Activated naive CD4-positive, alpha-beta T cell treated with Interleukin-2 at 50 U/mL for 16 hours (primary cell): ENCODE measurements around the gene PATE3.

Source experiments
- DNase-seq: peaks from one replicate; pipeline ENCODE4 v3.0.0-alpha.2; 2020

The PATE3 gene, protein sequence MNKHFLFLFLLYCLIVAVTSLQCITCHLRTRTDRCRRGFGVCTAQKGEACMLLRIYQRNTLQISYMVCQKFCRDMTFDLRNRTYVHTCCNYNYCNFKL

DNA sequence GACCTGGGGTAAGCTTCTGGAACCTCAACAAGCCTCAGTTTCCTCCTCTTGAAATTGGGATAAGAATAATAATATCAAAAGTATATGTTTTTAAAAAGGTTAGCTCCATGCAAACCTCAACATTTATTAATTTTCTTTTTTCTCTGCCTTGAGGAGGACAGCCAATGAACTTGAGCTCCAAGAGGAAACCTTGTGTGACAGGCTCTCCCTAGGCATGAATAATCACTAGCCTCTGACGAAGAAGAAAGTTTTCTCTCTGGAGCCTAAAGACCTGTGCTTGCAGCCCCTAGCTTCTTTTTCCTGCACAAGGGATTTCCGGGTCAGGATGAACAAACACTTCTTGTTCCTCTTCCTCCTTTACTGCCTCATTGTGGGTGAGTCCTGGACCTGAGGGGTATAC lies at the start of gene PATE3:
Gene PATE3 (plus strand): TSS at position 301 of the 400 bp plus-strand sequence. CDS start 25 bp downstream, at position 326.
- DNase-seq, result no peak

DNA sequence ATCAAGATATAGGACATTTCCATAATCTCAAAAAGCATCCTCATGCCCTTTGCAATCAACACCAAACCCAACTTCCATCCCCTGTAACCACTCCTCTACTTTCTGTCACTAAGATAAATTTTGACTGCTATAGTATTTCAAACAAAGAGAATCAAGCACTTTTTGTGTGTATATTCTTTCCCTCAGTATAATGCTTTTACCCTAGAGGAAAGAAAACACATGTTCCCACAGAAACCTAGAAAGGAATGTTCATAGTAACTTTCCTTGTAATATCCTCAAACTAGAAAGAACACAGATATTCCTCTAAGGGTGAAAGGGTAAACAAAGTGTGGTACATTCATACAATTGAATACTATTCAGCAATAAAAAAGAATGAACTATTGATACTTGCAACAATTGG lies 47.3 kb upstream of the PATE3 start:
- DNase-seq, result no peak

DNA sequence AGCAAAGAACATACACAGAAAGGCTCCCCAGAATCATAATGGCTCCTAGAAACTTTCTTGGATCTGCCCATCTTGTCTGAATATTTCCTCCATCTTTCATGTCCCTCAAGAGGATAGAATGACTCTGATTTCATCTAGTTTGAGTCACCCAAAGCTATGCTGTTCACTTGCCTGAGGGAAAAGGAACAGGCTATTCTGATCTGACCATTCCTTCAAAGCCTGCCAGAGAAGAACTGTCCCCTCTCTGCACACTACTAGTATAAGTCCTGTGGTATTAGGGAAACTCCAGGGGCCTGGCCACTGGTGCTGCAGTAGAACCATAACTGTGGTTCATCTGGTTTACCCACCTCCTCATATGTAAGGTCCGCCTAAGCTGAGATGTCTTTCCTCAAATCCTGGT lies 44.2 kb upstream of the PATE3 start:
- no peak for DNase-seq

DNA sequence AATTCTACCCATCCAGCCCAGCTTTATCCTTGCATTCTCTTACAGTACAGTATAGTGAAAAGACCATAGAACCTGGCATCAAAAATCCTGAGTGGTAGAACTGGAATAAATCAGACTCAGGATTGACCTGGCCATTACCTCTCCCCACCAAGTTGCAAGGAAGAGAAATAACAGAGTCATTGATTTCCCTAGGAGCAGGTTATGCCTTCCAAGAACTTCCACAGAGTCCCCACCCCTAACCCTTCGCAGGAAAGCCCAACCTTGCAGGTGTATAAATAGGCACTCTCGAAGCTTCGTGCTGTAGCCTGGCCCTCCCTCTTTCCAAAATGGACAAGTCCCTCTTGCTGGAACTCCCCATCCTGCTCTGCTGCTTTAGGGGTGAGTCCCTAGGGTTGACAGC lies 41.9 kb upstream of the PATE3 start, which contains the start of gene PATE1:
Gene PATE1 (plus strand): TSS at position 301 of the 400 bp plus-strand sequence. CDS start 26 bp downstream, at position 327.
- no peak for DNase-seq

DNA sequence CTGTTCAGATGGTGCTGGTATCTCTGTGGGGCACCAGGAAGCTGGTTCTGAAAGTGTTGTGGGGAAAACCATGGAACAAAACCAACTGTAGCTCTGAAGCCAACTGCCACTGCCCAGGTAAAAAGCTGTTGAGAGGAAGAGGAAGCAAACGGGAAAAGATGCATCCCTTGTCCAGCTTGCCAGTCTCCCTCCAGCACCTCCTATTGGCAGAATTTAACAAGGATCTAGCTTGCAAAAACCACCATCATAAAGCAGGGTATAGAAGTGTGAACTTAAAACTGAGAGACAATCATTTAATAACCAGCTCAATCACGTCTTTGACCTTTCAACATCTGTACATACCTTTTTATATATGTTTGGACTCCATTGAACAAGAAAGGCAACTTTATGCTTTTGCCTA lies 37.3 kb upstream of the PATE3 start:
- DNase-seq, result no peak

DNA sequence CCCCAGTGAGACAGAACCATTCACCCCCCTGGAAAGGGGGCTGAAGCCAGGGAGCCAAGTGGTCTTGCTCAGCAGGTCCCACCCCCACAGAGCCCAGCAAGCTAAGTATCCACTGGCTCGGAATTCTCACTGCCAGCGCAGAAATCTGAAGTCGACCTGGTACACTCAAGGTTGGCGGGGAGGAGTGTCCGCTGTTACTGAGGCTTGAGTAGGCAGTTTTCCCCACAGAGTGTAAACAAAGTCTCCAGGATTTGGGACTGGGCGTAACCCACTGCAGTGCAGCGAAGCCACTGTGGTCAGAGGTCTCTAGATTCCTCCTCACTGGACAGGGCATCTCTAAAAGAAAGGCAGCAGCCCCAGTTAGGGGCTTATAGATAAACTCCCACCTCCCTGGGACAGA lies 31.9 kb upstream of the PATE3 start:
- DNase-seq, result no peak

DNA sequence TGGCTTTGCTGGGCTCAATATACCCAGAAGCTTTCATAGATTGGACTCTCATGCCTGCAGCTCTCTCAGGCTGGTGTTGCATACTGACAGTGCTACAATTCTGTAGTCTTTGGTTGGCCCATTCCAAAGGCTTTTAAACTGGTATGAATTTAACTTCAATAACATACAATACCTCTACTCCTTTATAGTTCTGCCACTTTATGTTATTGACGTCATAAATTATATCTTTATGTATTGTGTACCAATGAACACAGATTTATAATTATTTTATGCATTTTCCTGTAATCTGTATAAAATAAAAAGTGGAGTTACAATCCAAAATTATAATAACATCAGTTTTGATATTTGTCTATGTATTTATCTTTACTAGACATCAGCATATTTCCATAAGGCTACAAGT lies 25.5 kb upstream of the PATE3 start:
- no peak for DNase-seq

DNA sequence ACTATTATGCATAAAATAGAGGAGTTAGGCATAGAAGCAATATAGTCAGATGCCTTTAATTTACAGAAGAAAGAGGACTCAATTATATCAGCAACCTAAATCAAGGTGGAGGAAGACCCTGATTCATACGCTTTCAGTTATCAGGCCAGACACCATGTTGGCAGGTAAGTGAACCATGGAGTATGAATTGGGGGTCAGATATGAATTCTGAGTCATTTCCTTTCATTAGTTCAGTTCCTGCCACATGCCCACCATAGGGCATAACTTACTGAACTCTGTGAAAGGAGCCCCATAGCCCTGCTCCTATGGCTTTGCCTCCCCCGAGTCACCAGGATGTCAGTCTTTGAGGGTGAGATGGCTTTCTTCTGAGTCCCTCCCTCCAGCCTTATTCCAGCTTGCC lies 24.4 kb upstream of the PATE3 start:
- no peak for DNase-seq

DNA sequence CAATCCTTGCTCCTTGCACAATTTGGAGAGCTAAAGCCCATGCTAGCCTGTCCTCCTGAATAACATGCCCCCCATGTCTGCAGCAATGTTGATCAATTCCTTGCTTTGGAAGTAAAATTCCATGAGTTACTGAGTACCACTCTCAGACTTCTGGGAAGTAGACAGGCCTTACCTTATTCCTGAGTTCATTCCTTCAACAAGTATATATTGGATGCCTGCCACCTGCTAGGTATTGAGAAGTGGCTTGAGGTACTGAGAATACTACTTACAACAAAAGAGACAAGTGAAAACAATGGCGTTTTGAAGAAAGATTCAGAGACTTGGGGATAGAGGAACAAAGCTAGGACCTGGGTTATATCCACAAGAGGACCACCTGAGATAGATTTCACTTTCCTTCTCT lies 21.7 kb upstream of the PATE3 start:
- DNase-seq, result no peak

DNA sequence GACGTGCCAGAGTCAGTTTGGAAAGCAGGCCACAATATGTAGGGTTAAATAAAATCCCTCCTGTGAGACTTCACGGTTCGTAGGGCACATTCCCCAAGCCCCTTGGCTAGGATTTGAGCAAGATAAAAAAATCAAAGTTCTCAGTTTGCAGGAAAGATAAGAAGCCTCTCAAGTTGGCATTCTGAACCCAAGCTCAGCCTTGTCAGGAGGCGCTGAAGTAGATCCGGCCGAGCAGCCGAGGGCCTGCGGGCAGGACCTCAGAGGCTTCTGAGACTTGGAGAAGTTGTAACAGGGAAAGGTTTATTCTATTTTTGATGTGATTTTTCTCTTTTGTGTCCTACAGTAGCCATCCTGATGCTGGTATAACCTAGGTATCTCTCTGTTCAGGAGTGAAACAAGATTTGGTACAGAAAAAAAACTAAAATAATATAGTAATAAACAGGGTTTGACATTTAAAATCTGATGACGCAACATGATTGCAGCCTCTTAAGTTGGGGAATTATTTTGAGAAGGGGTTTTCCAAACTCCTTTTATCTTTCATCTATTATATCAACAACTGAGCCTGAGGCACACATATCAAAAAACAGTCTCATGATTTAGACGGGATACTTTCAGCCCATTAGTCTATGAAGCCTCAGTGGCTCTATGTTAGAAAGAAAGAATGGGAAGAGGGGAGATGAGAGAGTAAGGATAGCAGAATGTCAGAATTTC lies 19.4 kb upstream of the PATE3 start:
- no peak for DNase-seq

DNA sequence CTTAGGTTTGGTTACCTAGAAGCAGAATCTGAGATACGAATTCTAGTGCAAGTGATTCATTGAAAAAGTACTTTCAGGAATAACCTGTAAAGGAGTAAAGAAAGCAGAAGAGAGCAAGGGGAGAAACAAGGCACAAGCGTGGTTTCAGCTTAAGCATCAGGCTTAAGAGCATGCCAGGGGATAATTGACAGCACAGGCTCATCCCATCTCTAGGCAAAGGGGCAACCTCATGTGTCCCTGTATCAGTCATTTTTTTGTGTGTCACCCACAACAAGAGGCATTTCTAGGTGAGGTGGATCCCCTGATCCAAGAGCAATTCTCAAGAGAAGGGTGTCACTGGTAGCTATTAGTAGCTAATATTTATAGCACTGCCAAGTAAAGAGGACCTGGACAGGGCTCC lies 17.3 kb upstream of the PATE3 start:
- DNase-seq, result no peak

DNA sequence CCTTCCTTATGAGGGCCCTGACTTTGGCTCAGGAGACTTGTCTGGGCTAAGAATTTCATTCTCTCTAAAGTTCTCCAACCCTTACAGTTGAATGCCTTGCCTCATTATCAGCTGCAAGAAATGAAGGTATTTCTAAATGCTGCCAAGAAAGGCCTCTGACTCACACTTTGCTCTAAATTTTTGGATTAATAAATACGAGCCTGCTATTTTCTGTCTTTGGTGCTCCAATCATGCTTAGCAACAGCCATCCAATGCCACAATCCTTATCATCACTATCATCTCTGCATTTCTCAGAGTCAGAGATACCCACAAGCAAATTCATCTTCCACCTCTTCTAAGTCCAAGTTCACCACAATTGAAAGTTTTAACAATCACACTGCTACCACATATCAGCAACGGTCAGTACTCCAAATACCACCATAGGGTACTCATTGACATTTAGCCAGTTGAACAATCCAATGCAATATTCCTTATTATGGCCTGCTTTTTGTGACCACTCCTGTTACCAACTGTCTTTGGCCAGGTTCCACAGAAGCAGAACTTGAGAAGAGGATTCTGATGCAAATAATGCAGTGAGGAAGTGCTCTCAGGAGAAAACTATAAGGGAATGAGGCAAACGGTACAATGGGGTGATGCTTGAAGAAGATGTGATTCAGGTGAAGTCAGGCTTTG lies 15.0 kb upstream of the PATE3 start:
- DNase-seq, result no peak

DNA sequence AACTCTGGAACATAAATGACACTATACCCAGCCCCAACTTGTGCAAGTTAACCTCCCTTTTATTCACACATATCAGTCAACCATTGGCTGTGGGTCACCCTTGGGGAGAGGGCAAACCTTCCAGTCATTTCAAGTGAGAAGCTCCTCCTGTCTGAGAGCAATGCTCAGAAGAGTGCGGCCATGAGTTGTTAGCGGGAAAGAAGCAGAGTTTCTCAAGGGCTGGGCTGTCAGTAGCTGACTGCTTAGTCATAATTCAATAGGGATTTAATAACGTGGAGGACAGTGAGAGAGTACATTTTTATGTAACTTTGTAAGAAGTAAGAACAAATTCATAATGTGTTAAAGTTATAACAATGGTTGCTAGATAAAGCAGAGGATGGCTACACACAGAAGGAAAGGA lies 14.4 kb upstream of the PATE3 start:
- DNase-seq, result no peak

DNA sequence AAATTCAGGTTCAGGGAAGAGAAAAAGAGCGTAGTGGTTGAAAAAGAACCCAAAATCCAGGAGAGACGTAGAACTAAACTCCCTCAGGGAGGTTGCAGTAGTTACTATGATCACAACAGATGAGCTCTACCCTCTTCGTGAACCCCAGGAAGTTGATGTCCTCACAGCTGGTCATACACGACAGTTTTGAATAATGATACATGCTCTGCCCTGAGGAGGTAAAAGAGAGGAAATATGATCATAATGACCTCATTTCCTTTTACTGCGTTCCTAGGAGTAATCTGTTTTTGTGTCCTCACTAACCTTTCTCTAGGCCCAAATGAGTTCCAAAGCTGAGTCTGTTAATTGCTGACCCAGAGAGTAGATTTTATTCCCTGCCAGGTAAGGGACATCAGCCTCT lies 10.6 kb upstream of the PATE3 start:
- no peak for DNase-seq

DNA sequence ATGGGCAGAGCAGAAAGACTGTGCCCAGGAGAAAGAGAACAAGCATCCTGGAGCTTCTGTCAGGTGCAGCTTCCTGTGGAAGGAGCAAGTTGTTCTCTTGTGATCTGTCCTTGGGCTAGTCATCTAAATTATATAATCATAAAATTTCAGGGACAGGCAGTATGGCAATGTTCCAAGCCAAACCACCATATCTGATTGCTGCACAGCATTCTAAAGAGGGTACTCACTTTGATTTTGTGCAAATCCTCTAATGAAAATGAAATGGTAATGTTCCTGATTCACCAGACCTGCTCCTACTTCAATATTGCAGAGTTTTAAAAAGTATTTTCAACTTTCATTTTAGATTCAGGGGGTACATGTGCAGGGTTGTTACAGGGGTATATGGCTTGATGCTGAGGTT lies 9.2 kb upstream of the PATE3 start, which contains the start of gene PATE2:
Gene PATE2 (minus strand): TSS at position 101 of the 400 bp plus-strand sequence. CDS start 55 bp downstream, at position 46.
- DNase-seq, result no peak

DNA sequence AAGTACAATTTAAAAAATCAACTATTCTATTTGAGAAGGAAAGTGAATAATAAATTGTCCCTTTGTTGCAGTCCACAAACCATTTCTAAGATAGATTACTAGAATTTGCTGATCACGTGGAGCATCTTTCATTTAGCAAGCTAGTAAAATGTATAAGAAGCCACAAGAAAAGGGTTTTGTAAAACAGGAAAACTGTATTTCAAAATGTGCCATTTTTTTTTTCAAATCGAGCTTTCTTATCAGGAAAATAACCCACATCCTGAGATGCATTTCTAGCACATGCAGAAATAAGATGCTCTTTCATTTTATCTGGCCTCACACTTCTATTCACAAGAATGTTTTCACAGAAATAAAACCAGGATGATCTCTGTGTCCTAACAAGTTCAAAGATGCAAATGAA lies 3.2 kb upstream of the PATE3 start:
- no peak for DNase-seq

DNA sequence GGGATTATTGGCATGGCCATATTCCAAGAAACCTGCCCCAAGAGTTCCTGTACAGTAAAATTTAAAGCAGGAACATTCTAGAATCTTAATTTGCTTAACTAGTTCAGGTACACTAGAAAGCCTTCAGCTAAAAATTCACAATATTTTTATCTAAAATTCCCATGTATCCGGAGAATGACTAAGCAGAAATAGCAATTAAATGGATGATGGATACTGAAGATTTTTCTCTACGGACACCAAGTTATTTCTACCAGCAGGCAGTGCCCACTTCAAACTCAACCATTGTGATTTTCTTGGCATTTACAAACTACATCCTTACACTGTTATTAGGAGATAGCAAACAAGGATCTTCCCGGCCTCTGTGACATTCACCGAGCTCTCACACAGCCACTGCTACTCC lies 2.9 kb downstream of the PATE3 start:
- DNase-seq, result no peak

DNA sequence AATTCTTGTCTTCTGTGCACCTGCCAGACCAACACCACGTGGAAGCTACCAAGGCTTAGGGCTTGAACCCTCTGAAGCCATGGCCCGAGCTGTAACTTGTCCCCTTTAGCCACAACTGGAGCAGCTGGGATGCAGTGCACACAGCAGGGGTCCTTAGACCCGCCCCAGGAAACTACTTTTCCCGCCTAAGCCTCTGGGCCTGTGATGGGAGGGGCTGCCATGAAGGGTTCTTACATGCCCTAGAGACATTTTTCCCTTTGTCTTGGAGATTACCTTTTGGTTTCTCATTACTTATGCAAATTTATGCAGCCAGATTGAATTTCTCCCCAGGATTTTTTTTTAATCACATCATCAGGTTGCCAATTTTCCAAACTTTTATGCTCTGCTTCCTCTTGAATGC lies 9.7 kb downstream of the PATE3 start:
- DNase-seq, result no peak

DNA sequence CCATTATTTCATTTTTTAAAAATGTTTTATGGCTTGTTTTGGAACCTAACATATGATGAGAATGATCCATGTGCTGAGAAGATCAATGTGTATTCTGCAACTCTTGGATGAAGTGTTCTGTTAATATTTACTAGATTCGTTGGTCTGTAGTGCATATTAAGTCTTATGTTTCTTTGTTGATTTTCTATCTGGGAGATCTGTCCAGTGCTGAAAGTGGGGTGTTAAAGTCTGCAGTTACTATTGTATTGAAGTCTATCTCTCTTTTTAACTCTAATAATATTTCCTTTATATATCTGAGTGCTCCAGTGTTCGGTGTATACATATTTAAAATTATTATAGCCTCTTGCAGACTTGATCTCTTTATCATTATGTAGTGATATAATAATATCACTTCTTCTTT lies 11.9 kb downstream of the PATE3 start:
- DNase-seq, result no peak

DNA sequence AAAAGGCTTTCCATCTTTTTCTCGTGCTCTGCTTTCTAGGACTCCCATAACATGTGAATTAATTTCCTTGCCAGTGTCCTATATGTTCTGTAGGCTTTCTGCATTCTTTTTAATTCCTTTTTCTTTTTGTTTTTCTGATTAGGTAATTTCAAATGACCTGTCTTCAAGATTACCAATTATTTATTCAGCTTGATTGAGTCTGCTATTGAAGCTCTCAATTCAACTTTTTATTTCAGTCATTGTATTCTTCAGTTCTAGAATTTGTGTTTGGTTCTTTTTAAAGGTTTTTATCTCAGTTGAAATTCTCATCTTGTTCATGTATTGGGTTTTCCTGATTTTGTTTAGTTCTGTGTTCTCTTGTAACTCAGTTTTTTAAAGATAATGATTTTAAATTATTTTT lies 14.5 kb downstream of the PATE3 start:
- DNase-seq, result no peak

DNA sequence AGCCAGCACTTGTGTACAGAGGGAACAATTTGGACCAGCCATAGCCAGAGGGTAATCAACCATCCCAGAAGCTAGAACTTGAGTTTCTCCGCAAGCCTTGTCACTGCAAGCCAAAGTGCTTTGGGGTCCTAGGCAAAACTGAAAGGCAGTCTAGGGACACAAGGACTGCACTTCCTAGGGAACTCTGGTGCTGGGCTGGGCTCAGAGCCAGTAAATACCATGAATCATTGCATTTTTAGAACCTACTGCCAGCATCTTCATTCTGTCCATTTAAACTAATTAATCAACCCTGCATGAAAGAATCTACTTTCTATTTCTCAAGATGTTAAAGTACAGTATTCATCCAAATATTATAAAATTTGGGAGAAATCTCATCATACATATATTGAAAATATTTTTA lies 20.0 kb downstream of the PATE3 start:
- DNase-seq, result no peak

DNA sequence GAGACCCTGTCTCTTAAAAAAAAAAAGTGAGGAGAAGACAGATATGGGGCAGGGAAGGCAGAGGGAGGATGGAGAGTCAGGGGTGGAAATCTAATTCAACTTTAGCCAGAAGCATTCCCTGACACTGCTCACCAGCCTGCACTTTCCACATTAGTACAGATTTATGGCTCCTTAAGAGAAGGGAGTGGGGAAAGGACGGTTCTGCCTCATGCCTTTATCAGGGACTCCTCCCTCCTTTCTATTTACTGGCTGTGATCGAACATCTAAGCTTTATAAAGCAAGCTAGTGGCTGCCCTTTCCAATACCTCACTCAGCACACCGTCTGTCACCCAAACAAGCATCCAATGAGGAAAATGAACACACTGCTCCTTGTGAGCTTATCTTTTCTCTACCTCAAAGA lies 45.1 kb downstream of the PATE3 start, which contains the start of gene PATE4:
Gene PATE4 (plus strand): TSS at position 301 of the 400 bp plus-strand sequence. CDS start 44 bp downstream, at position 345.
- no peak for DNase-seq

DNA sequence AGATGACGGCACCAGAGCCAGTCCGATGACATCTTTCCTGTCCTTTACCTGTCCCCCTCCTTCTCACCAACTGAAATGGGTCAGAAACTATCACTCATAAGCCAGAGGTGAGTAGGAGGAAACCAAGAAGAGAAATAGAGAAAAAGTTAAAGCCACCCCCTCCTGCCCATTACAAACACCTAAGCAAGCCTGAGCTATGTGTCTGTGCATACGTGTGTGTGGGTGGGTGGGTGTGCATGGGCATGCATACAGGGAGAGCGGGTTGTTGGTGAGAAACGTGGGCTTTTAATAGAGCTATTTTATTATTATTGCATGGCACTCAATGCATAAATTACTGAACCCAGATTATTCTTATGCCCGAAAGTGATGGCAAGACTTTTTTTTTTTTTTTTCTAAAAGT lies 47.8 kb downstream of the PATE3 start:
- no peak for DNase-seq
